HG02623 (cell line): Measurements from ENCODE around the gene SMG1.

ENCODE experiments used
- ATAC-seq: cut with Tn5 transposase; IDR thresholded peaks from one replicate; pipeline ENCODE4 v1.9.1; 2021; ENCODE audit warnings: moderate library complexity; ENCODE audit not compliant: unreplicated experiment

The SMG1 gene

GRCh38 chr16:18855196-18855595, 71.0 kb downstream of the SMG1 start:
- ATAC-seq, result no peak

- ATAC-seq, result no peak
Observed at GRCh38 chr16:18853694-18854093, 72.5 kb downstream of the SMG1 start.

GRCh38 chr16:18852647-18853046, 73.6 kb downstream of the SMG1 start:
- no peak for ATAC-seq

- no peak for ATAC-seq
Observed at GRCh38 chr16:18846416-18846815, 79.8 kb downstream of the SMG1 start.

GRCh38 chr16:18842565-18842964, 83.6 kb downstream of the SMG1 start:
- ATAC-seq, result no peak

- ATAC-seq, result no peak
Observed at GRCh38 chr16:18841833-18842525, 84.2 kb downstream of the SMG1 start.

GRCh38 chr16:18839555-18839954, 86.7 kb downstream of the SMG1 start:
- no peak for ATAC-seq

GRCh38 chr16:18836702-18837101, 89.5 kb downstream of the SMG1 start:
- no peak for ATAC-seq

GRCh38 chr16:18834864-18835263, 91.3 kb downstream of the SMG1 start:
- ATAC-seq, result no peak

- no peak for ATAC-seq
Observed at GRCh38 chr16:18833707-18834505, 92.3 kb downstream of the SMG1 start.

GRCh38 chr16:18832613-18833012, 93.6 kb downstream of the SMG1 start:
- ATAC-seq, result no peak

- ATAC-seq, result no peak
Observed at GRCh38 chr16:18832006-18832405, 94.2 kb downstream of the SMG1 start.

GRCh38 chr16:18829251-18829650, 97.0 kb downstream of the SMG1 start:
- ATAC-seq, result no peak

GRCh38 chr16:18827890-18828289, 98.3 kb downstream of the SMG1 start:
- no peak for ATAC-seq

- ATAC-seq, result no peak
Observed at GRCh38 chr16:18816286-18816685, 109.9 kb downstream of the SMG1 start.

- ATAC-seq, result no peak
Observed at GRCh38 chr16:18811925-18812324, 114.3 kb downstream of the SMG1 start.

- no peak for ATAC-seq
Observed at GRCh38 chr16:18809165-18809564, 117.0 kb downstream of the SMG1 start.

- no peak for ATAC-seq
Observed at GRCh38 chr16:18805257-18805773, 120.9 kb downstream of the SMG1 start.

GRCh38 chr16:18804540-18804939, 121.7 kb downstream of the SMG1 start:
- no peak for ATAC-seq

GRCh38 chr16:18803569-18804462, 122.4 kb downstream of the SMG1 start:
- ATAC-seq, result no peak

- ATAC-seq, result no peak
Observed at GRCh38 chr16:18802767-18803343, 123.4 kb downstream of the SMG1 start.
